ENCODE results near the gene RND1. TPM values are rescaled to one million over a fixed set of nuclear protein-coding genes. Genes with fewer than 3 reads are reported as not detected.
"Not testable (repeated sequence)": the region's sequence is repeated elsewhere in the genome, so short reads cannot be mapped to it uniquely, and the experiment has no call there.

RND1 gene
- total RNA-seq (2012; rRNA removed): not detected in 2 replicates

- H3K9ac ChIP-seq (ENCODE audit: low read depth, low read length): peak within 1 kb of the TSS; percentile 22
- H3K36me3 ChIP-seq (ENCODE audit: insufficient read depth, low read length): no peaks in the 10 kb centered on the region
- H3K4me2 ChIP-seq (ENCODE audit: low read length): peak within 1 kb of the TSS; percentile 90
- peak within 1 kb of the TSS; percentile 76 for H3K4me3 ChIP-seq (ENCODE audit: low read length)
- H3K4me1 ChIP-seq (ENCODE audit: control insufficient read depth, insufficient read depth, low read length): peaks cover 5% of the 10 kb centered on the region
- peaks cover 47% of the 10 kb centered on the region for H3K27me3 ChIP-seq (ENCODE audit: control insufficient read depth, insufficient read depth, low read length)
- no peaks in the 10 kb centered on the region for H3K9me3 ChIP-seq (replicated peaks; ENCODE audit: low read length)
Observed at GRCh38 chr12:48865281-48866051, at the start of gene RND1. Gene RND1 (minus strand): TSS chr12:48865870. CDS start chr12:48865767, 103 bp downstream.

GRCh38 chr12:48910196-48910595 is 44.5 kb upstream of the RND1 start:
- Histone ChIP-seq H3K4me1 (ENCODE audit: control insufficient read depth, insufficient read depth, low read length) (no peaks in the 10 kb centered on the region), H3K9me3 (replicated peaks; ENCODE audit: low read length) (no peaks in the 10 kb centered on the region), H3K27me3 (ENCODE audit: control insufficient read depth, insufficient read depth, low read length) (peaks cover 2% of the 10 kb centered on the region), H3K4me3 (ENCODE audit: low read length) (no peak overlapping the region), H3K4me2 (ENCODE audit: low read length) (no peak overlapping the region), H3K9ac (ENCODE audit: low read depth, low read length) (no peak overlapping the region), H3K36me3 (ENCODE audit: insufficient read depth, low read length) (no peaks in the 10 kb centered on the region)

- H3K27me3 ChIP-seq (ENCODE audit: control insufficient read depth, insufficient read depth, low read length); H3K36me3 ChIP-seq (ENCODE audit: insufficient read depth, low read length); H3K4me1 ChIP-seq (ENCODE audit: control insufficient read depth, insufficient read depth, low read length); H3K4me3 ChIP-seq (ENCODE audit: low read length); H3K9ac ChIP-seq (ENCODE audit: low read depth, low read length); H3K9me3 ChIP-seq (replicated peaks; ENCODE audit: low read length); H3K4me2 ChIP-seq (ENCODE audit: low read length): not testable (repeated sequence)
Observed at GRCh38 chr12:48909698-48910097, 44.0 kb upstream of the RND1 start.

GRCh38 chr12:48907245-48907644 is 41.6 kb upstream of the RND1 start:
- Histone ChIP-seq H3K36me3 (ENCODE audit: insufficient read depth, low read length) (no peaks in the 10 kb centered on the region), H3K4me1 (ENCODE audit: control insufficient read depth, insufficient read depth, low read length) (peaks cover 5% of the 10 kb centered on the region), H3K27me3 (ENCODE audit: control insufficient read depth, insufficient read depth, low read length) (peaks cover 2% of the 10 kb centered on the region), H3K9ac (ENCODE audit: low read depth, low read length) (no peak overlapping the region), H3K4me3 (ENCODE audit: low read length) (no peak overlapping the region), H3K4me2 (ENCODE audit: low read length) (no peak overlapping the region), H3K9me3 (replicated peaks; ENCODE audit: low read length) (no peaks in the 10 kb centered on the region)

DNA sequence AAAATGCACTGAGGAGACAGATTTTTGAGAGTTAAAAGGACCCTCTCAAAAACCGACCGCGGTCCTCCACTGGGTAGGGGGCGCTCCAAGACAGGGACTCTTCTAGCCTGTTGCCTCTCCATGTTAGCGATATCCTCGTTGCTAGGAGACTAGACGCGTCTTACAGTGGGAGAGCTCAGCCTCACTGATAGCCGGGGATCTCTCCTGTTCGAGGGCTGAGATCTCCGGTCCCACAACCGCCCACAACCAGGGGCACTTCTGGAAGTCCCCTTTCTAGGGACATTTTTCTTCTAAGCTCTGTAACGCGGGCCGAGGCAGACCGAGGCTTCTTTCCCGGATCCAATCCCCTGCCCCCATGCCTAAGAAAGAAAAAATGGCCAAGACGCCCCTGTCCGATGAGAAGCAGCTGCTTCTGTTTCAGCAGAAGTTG is 38.3 kb upstream of the RND1 start:
- Histone ChIP-seq H3K9ac (ENCODE audit: low read depth, low read length) (peak overlapping the region; percentile 44), H3K27me3 (ENCODE audit: control insufficient read depth, insufficient read depth, low read length) (peaks cover 2% of the 10 kb centered on the region), H3K9me3 (replicated peaks; ENCODE audit: low read length) (no peaks in the 10 kb centered on the region), H3K4me3 (ENCODE audit: low read length) (peak overlapping the region; percentile 69), H3K36me3 (ENCODE audit: insufficient read depth, low read length) (no peaks in the 10 kb centered on the region), H3K4me1 (ENCODE audit: control insufficient read depth, insufficient read depth, low read length) (peaks cover 5% of the 10 kb centered on the region), H3K4me2 (ENCODE audit: low read length) (peak overlapping the region; percentile 92)

DNA sequence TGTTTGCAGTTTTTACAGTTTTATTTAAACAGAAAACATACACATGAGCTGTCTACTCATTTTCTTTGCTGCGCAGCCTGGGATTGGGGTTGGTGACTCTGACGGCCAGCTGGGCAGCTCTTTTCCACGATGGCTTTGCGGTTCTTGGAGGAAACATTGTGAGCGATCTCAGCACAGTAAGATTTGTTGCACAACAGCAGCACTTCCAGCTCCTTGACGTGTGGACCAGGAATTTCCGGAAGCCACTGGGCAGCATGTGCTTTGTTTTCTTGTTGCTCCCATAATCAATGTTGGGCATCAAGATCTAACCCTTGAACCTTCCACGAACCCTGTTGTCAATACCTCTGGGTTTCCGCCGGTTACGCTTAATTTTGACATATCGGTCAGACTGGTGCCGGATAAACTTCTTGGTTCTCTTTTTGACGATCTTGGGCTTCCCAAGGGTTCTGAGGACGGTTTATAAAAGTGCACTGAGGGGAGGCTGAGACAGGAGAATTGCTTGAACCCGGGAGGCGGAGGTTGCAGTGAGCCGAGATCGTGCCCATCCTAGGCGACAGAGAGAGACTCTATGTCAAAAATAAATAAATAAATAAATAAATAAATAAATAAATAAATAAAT is 37.8 kb upstream of the RND1 start:
- no peak overlapping the region for H3K9ac ChIP-seq (ENCODE audit: low read depth, low read length)

DNA sequence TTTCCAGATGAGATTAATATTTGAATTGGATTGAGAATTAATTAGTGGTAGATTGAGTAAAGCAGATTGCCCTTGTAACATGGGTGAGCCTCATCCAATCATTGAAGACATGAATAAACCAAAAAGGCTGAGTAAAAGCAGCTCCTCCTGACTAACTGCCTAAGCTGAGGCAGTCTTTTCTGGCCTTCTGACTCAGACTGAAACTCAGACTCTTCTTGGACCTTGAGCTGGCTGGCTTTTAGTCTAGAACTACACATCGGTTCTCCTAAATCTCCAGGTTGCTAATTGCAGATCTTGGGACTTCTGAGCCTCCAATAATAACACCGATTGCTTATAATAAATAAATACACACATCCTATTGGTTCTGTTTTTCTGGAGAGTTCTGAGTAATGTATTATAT is 35.6 kb upstream of the RND1 start:
- H3K36me3 ChIP-seq (ENCODE audit: insufficient read depth, low read length): no peaks in the 10 kb centered on the region
- peaks cover 9% of the 10 kb centered on the region for H3K27me3 ChIP-seq (ENCODE audit: control insufficient read depth, insufficient read depth, low read length)
- H3K4me1 ChIP-seq (ENCODE audit: control insufficient read depth, insufficient read depth, low read length): peaks cover 5% of the 10 kb centered on the region
- no peak overlapping the region for H3K9ac ChIP-seq (ENCODE audit: low read depth, low read length)
- H3K4me3 ChIP-seq (ENCODE audit: low read length): no peak overlapping the region
- no peak overlapping the region for H3K4me2 ChIP-seq (ENCODE audit: low read length)
- H3K9me3 ChIP-seq (replicated peaks; ENCODE audit: low read length): no peaks in the 10 kb centered on the region

More for the DNA sequence above, 37.8 kb upstream of the RND1 start:
- Histone ChIP-seq H3K4me3 (ENCODE audit: low read length) (no peak overlapping the region), H3K36me3 (ENCODE audit: insufficient read depth, low read length) (no peaks in the 10 kb centered on the region), H3K4me2 (ENCODE audit: low read length) (peak overlapping the region; percentile 19), H3K4me1 (ENCODE audit: control insufficient read depth, insufficient read depth, low read length) (peaks cover 5% of the 10 kb centered on the region), H3K9me3 (replicated peaks; ENCODE audit: low read length) (no peaks in the 10 kb centered on the region), H3K27me3 (ENCODE audit: control insufficient read depth, insufficient read depth, low read length) (peaks cover 5% of the 10 kb centered on the region)

- Histone ChIP-seq H3K4me2 (ENCODE audit: low read length) (no peak overlapping the region), H3K4me1 (ENCODE audit: control insufficient read depth, insufficient read depth, low read length) (peaks cover 5% of the 10 kb centered on the region), H3K9me3 (replicated peaks; ENCODE audit: low read length) (no peaks in the 10 kb centered on the region), H3K27me3 (ENCODE audit: control insufficient read depth, insufficient read depth, low read length) (peaks cover 9% of the 10 kb centered on the region), H3K36me3 (ENCODE audit: insufficient read depth, low read length) (no peaks in the 10 kb centered on the region), H3K4me3 (ENCODE audit: low read length) (no peak overlapping the region), H3K9ac (ENCODE audit: low read depth, low read length) (no peak overlapping the region)
Observed at GRCh38 chr12:48899651-48900050, 34.0 kb upstream of the RND1 start.

DNA sequence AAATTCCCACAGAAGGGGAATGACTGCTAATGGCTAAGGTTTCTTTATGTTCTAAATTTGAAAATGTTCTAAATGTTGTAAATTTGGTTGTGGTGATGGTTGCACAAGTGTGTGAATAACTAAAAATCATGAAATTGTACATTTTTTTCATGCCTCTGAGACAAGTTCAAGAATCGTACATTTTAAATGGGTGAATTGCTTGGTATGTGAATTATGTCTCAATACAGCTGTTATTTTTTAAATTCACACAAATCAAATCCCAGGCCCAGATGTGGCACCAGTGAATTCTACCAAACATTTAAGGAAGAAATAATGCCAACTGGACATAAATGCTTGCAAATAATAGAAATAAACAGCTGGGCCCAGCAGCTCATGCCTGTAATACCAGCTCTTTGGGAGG is 28.6 kb upstream of the RND1 start:
- no peak overlapping the region for H3K4me3 ChIP-seq (ENCODE audit: low read length)
- H3K4me2 ChIP-seq (ENCODE audit: low read length): no peak overlapping the region
- peaks cover 6% of the 10 kb centered on the region for H3K4me1 ChIP-seq (ENCODE audit: control insufficient read depth, insufficient read depth, low read length)
- H3K9me3 ChIP-seq (replicated peaks; ENCODE audit: low read length): no peaks in the 10 kb centered on the region
- no peak overlapping the region for H3K9ac ChIP-seq (ENCODE audit: low read depth, low read length)
- H3K36me3 ChIP-seq (ENCODE audit: insufficient read depth, low read length): no peaks in the 10 kb centered on the region
- H3K27me3 ChIP-seq (ENCODE audit: control insufficient read depth, insufficient read depth, low read length): peaks cover 23% of the 10 kb centered on the region

GRCh38 chr12:48890657-48891418 is 25.2 kb upstream of the RND1 start:
- Histone ChIP-seq H3K4me3 (ENCODE audit: low read length) (peak overlapping the region; percentile 61), H3K4me1 (ENCODE audit: control insufficient read depth, insufficient read depth, low read length) (peaks cover 6% of the 10 kb centered on the region), H3K9ac (ENCODE audit: low read depth, low read length) (peak overlapping the region; percentile 49), H3K9me3 (replicated peaks; ENCODE audit: low read length) (no peaks in the 10 kb centered on the region), H3K36me3 (ENCODE audit: insufficient read depth, low read length) (no peaks in the 10 kb centered on the region), H3K27me3 (ENCODE audit: control insufficient read depth, insufficient read depth, low read length) (peaks cover 14% of the 10 kb centered on the region), H3K4me2 (ENCODE audit: low read length) (peak overlapping the region; percentile 85)

- Histone ChIP-seq H3K36me3 (ENCODE audit: insufficient read depth, low read length) (no peaks in the 10 kb centered on the region), H3K4me1 (ENCODE audit: control insufficient read depth, insufficient read depth, low read length) (peaks cover 6% of the 10 kb centered on the region), H3K9ac (ENCODE audit: low read depth, low read length) (no peak overlapping the region), H3K27me3 (ENCODE audit: control insufficient read depth, insufficient read depth, low read length) (peaks cover 16% of the 10 kb centered on the region), H3K4me3 (ENCODE audit: low read length) (no peak overlapping the region), H3K4me2 (ENCODE audit: low read length) (no peak overlapping the region), H3K9me3 (replicated peaks; ENCODE audit: low read length) (no peaks in the 10 kb centered on the region)
Observed at GRCh38 chr12:48889679-48890078, 24.0 kb upstream of the RND1 start.

All from skeletal muscle satellite cell (primary cell).